NB4 (cell line): ENCODE results near the gene EPPIN.

ENCODE experiments used
- MAX ChIP-seq: IDR thresholded peaks from 2 replicates; pipeline ENCODE4 v1.6.1; 2011; ENCODE audit warnings: low read depth, low read length
- POLR2A ChIP-seq: IDR thresholded peaks from 2 replicates; pipeline ENCODE4 v1.6.1; 2011; ENCODE audit warnings: mild to moderate bottlenecking; ENCODE audit not compliant: insufficient read length; ENCODE audit errors: extremely low read depth
- TF ChIP-seq, protein P1 (sequence below): IDR thresholded peaks from one replicate; pipeline ENCODE4 v1.5.1; 2012; ENCODE audit warnings: low read depth, low read length

GRCh38 chr20:45509091-45509490, 38.1 kb downstream of the EPPIN start:
- TF ChIP-seq, protein P1, sequence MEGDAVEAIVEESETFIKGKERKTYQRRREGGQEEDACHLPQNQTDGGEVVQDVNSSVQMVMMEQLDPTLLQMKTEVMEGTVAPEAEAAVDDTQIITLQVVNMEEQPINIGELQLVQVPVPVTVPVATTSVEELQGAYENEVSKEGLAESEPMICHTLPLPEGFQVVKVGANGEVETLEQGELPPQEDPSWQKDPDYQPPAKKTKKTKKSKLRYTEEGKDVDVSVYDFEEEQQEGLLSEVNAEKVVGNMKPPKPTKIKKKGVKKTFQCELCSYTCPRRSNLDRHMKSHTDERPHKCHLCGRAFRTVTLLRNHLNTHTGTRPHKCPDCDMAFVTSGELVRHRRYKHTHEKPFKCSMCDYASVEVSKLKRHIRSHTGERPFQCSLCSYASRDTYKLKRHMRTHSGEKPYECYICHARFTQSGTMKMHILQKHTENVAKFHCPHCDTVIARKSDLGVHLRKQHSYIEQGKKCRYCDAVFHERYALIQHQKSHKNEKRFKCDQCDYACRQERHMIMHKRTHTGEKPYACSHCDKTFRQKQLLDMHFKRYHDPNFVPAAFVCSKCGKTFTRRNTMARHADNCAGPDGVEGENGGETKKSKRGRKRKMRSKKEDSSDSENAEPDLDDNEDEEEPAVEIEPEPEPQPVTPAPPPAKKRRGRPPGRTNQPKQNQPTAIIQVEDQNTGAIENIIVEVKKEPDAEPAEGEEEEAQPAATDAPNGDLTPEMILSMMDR = no peak
- no peak for TF ChIP-seq POLR2A
- no peak for TF ChIP-seq MAX
